ENCODE results near the gene SHROOM3.

The SHROOM3 gene

DNA sequence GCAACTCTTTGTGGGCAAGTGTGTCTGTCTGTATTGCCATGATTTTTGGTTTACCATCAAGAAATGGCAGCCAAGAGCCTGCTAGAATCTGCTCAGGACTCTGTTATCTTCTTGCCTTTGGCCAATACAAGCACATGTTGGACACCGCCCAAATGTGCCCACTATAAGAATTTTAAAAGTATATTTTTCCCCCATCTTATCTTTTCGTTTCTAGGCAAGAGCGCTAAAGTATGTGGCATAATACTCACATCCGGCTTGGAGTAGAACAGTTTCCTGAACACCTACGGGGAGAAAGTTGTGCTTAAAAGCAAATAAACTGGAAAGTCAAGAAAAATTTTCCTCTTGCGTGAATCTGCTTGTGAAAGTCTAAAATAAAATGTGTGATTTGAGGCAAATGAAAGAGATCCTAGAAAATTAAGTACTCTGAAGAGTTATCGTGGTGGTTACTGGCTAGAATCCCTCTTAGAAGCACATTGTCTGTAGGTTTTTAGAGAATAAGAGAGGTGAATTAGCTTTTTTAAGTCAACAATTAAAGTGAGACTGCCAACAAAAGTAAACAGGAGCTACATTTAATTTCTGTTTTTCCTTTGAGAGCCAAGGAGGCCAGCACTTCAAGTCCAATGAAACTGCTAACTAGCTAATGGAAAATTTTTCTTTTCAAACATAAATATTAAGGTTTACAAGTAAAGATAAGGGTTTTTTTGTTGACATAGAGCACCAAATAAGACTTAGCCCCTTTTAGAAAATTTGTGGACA lies 242.7 kb downstream of the SHROOM3 start:
- Histone ChIP-seq H3K27ac (ENCODE audit: low read depth, low read length) (no peak overlapping the region), H3K27me3 (ENCODE audit: low read length) (no peaks in the 10 kb centered on the region), H3K9me3 (ENCODE audit: insufficient read depth, low read length) (no peaks in the 10 kb centered on the region), H3K36me3 (ENCODE audit: low read length) (no peaks in the 10 kb centered on the region), H3K79me2 (ENCODE audit: insufficient read depth, low read length) (no peaks in the 10 kb centered on the region), H4K20me1 (ENCODE audit: low read depth, low read length) (no peaks in the 10 kb centered on the region), H3K4me3 (ENCODE audit: insufficient read depth, low read length, poor library complexity, severe bottlenecking) (no peak overlapping the region), H3K9ac (ENCODE audit: low read length) (no peak overlapping the region), H3F3A (ENCODE audit: insufficient read depth) (no peaks in the 10 kb centered on the region), H2AFZ (ENCODE audit: low read depth, low read length, severe bottlenecking) (no peak overlapping the region), H3K4me2 (ENCODE audit: low read depth, low read length, poor library complexity, severe bottlenecking) (no peak overlapping the region), H3K9me2 (replicated peaks; ENCODE audit: insufficient read depth, low read length) (no peaks in the 10 kb centered on the region)
- TF ChIP-seq EZH2phosphoT487 (conservative IDR thresholded peaks at IDR 0.05; ENCODE audit: low read length): no peak
- TF ChIP-seq, protein P1, sequence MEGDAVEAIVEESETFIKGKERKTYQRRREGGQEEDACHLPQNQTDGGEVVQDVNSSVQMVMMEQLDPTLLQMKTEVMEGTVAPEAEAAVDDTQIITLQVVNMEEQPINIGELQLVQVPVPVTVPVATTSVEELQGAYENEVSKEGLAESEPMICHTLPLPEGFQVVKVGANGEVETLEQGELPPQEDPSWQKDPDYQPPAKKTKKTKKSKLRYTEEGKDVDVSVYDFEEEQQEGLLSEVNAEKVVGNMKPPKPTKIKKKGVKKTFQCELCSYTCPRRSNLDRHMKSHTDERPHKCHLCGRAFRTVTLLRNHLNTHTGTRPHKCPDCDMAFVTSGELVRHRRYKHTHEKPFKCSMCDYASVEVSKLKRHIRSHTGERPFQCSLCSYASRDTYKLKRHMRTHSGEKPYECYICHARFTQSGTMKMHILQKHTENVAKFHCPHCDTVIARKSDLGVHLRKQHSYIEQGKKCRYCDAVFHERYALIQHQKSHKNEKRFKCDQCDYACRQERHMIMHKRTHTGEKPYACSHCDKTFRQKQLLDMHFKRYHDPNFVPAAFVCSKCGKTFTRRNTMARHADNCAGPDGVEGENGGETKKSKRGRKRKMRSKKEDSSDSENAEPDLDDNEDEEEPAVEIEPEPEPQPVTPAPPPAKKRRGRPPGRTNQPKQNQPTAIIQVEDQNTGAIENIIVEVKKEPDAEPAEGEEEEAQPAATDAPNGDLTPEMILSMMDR (IDR thresholded peaks at IDR 0.05; ENCODE audit: insufficient read depth, low read length, poor library complexity, severe bottlenecking): no peak

DNA sequence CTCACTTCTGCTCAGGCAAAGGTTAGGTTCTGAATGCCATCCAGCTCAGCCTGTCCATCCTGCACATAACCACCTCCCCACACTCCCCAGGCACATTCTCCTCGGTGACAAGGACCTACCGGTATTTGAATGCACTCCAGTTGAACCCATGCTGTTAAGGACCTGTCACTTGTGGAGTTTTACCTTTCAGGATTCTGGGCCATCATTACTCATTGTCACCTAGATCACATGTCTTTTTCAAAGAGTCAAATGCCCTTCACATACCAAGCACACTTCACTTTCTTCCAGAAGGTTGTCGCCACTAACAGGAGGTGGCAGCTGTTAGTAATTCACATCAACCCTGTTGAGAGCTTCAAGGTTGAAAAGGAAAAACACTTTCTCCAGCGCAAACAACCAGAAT lies 244.7 kb downstream of the SHROOM3 start:
- H3K27ac ChIP-seq (ENCODE audit: low read depth, low read length): no peak overlapping the region
- H3K4me3 ChIP-seq (ENCODE audit: insufficient read depth, low read length, poor library complexity, severe bottlenecking): no peak overlapping the region
- H3K27me3 ChIP-seq (ENCODE audit: low read length): no peaks in the 10 kb centered on the region
- no peak for TF ChIP-seq EZH2phosphoT487 (conservative IDR thresholded peaks at IDR 0.05; ENCODE audit: low read length)
- TF ChIP-seq, protein P1 (IDR thresholded peaks at IDR 0.05; ENCODE audit: insufficient read depth, low read length, poor library complexity, severe bottlenecking): no peak
- no peaks in the 10 kb centered on the region for H4K20me1 ChIP-seq (ENCODE audit: low read depth, low read length)
- no peaks in the 10 kb centered on the region for H3K36me3 ChIP-seq (ENCODE audit: low read length)
- H3K9me3 ChIP-seq (ENCODE audit: insufficient read depth, low read length): no peaks in the 10 kb centered on the region
- no peak overlapping the region for H3K4me2 ChIP-seq (ENCODE audit: low read depth, low read length, poor library complexity, severe bottlenecking)
- H2AFZ ChIP-seq (ENCODE audit: low read depth, low read length, severe bottlenecking): no peak overlapping the region
- no peak overlapping the region for H3K9ac ChIP-seq (ENCODE audit: low read length)
- H3K79me2 ChIP-seq (ENCODE audit: insufficient read depth, low read length): no peaks in the 10 kb centered on the region
- no peaks in the 10 kb centered on the region for H3K9me2 ChIP-seq (replicated peaks; ENCODE audit: insufficient read depth, low read length)
- no peaks in the 10 kb centered on the region for H3F3A ChIP-seq (ENCODE audit: insufficient read depth)

DNA sequence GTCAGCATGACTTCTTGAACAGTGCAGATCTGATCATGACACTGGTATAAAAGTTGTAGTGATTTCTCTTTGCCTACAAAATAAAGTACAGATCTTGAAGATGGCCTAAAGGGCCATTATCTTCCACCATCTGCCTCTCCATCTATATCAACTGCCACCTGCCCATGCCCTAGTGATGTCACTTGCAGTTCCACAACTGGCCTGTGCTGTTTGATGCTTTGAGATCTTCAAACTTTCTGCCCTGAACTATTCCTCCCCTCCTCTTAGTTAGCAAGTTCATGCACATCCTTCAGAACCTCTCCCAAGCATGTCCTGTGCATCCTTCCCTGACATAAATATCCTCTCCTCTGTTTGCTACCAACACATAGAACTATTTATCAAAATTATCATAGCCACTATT lies 245.9 kb downstream of the SHROOM3 start:
- Histone ChIP-seq H3K9me3 (ENCODE audit: insufficient read depth, low read length) (no peaks in the 10 kb centered on the region), H3K79me2 (ENCODE audit: insufficient read depth, low read length) (no peaks in the 10 kb centered on the region), H3K27me3 (ENCODE audit: low read length) (no peaks in the 10 kb centered on the region), H3K9ac (ENCODE audit: low read length) (no peak overlapping the region), H4K20me1 (ENCODE audit: low read depth, low read length) (no peaks in the 10 kb centered on the region), H3K4me3 (ENCODE audit: insufficient read depth, low read length, poor library complexity, severe bottlenecking) (no peak overlapping the region), H3K27ac (ENCODE audit: low read depth, low read length) (no peak overlapping the region), H3K9me2 (replicated peaks; ENCODE audit: insufficient read depth, low read length) (no peaks in the 10 kb centered on the region), H3K4me2 (ENCODE audit: low read depth, low read length, poor library complexity, severe bottlenecking) (no peak overlapping the region), H3K36me3 (ENCODE audit: low read length) (no peaks in the 10 kb centered on the region), H3F3A (ENCODE audit: insufficient read depth) (no peaks in the 10 kb centered on the region), H2AFZ (ENCODE audit: low read depth, low read length, severe bottlenecking) (no peak overlapping the region)
- TF ChIP-seq, protein P1 (IDR thresholded peaks at IDR 0.05; ENCODE audit: insufficient read depth, low read length, poor library complexity, severe bottlenecking): no peak
- no peak for TF ChIP-seq EZH2phosphoT487 (conservative IDR thresholded peaks at IDR 0.05; ENCODE audit: low read length)
